ENCODE results near the gene IFNL2. TPM values are rescaled to one million over a fixed set of nuclear protein-coding genes. Genes with fewer than 3 reads are reported as not detected.

Gene IFNL2
- total RNA-seq, 4 donors from 2014 or later, result not detected

- Histone ChIP-seq H3K27me3 (no peaks in the 10 kb centered on the region), H3K4me1 (no peaks in the 10 kb centered on the region), H3K4me3 (no peak overlapping the region), H3K36me3 (no peaks in the 10 kb centered on the region), H3K9me3 (no peaks in the 10 kb centered on the region), H3K27ac (no peak overlapping the region)
- intact Hi-C loops (cut with DNase I; ENCODE audit: low total_unique reads), result no loop called here
- TF ChIP-seq CTCF (IDR thresholded peaks at IDR 0.05) (no peak), POLR2A (IDR thresholded peaks at IDR 0.05) (no peak)
- DNase-seq, result no peak
These were observed 46.0 kb downstream of the IFNL2 start for GRCh38 chr19:39314016-39314728.

- H3K27ac ChIP-seq, result no peak overlapping the region
- no peak for TF ChIP-seq POLR2A (IDR thresholded peaks at IDR 0.05)
- TF ChIP-seq CTCF (IDR thresholded peaks at IDR 0.05), result no peak
- no peak for DNase-seq
- H3K4me3 ChIP-seq, result no peak overlapping the region
- H3K27me3 ChIP-seq, result no peaks in the 10 kb centered on the region
- no peaks in the 10 kb centered on the region for H3K4me1 ChIP-seq
- intact Hi-C loops (cut with DNase I; ENCODE audit: low total_unique reads), result no loop called here
- no peaks in the 10 kb centered on the region for H3K36me3 ChIP-seq
- H3K9me3 ChIP-seq, result no peaks in the 10 kb centered on the region
These were observed 47.7 kb downstream of the IFNL2 start for GRCh38 chr19:39315933-39316332.

- no peaks in the 10 kb centered on the region for H3K4me1 ChIP-seq
- H3K36me3 ChIP-seq, result no peaks in the 10 kb centered on the region
- TF ChIP-seq POLR2A (IDR thresholded peaks at IDR 0.05) (no peak), CTCF (IDR thresholded peaks at IDR 0.05) (no peak)
- intact Hi-C loops (cut with DNase I; ENCODE audit: low total_unique reads), result no loop called here
- no peak for DNase-seq
- no peak overlapping the region for H3K27ac ChIP-seq
- no peaks in the 10 kb centered on the region for H3K27me3 ChIP-seq
- H3K4me3 ChIP-seq, result no peak overlapping the region
- no peaks in the 10 kb centered on the region for H3K9me3 ChIP-seq
These were observed 48.6 kb downstream of the IFNL2 start for GRCh38 chr19:39316627-39317321.

GRCh38 chr19:39317476-39317875 is 49.3 kb downstream of the IFNL2 start:
- no peaks in the 10 kb centered on the region for H3K4me1 ChIP-seq
- intact Hi-C loops (cut with DNase I; ENCODE audit: low total_unique reads), result no loop called here
- H3K36me3 ChIP-seq, result no peaks in the 10 kb centered on the region
- DNase-seq, result no peak
- TF ChIP-seq CTCF (IDR thresholded peaks at IDR 0.05) (no peak), POLR2A (IDR thresholded peaks at IDR 0.05) (no peak)
- no peak overlapping the region for H3K27ac ChIP-seq
- no peaks in the 10 kb centered on the region for H3K27me3 ChIP-seq
- H3K9me3 ChIP-seq, result no peaks in the 10 kb centered on the region
- no peak overlapping the region for H3K4me3 ChIP-seq

GRCh38 chr19:39318071-39318470 is 49.9 kb downstream of the IFNL2 start:
- DNase-seq, result no peak
- TF ChIP-seq POLR2A (IDR thresholded peaks at IDR 0.05) (no peak), CTCF (IDR thresholded peaks at IDR 0.05) (no peak)
- no peak overlapping the region for H3K27ac ChIP-seq
- no peaks in the 10 kb centered on the region for H3K9me3 ChIP-seq
- H3K4me3 ChIP-seq, result no peak overlapping the region
- no peaks in the 10 kb centered on the region for H3K36me3 ChIP-seq
- no peaks in the 10 kb centered on the region for H3K4me1 ChIP-seq
- H3K27me3 ChIP-seq, result no peaks in the 10 kb centered on the region
- intact Hi-C loops (cut with DNase I; ENCODE audit: low total_unique reads), result no loop called here

Data from uterus (tissue), 4 donors.